Natural killer cell (primary cell): ENCODE data around the gene MT1A. TPM values are rescaled to one million over a fixed set of nuclear protein-coding genes. Genes with fewer than 3 reads are reported as not detected.

ENCODE experiments used
- ATAC-seq, 3 donors: fragments of 150-1000 bp in 2 of 3; fragments of 200-7000 bp in 1 of 3; cut with Tn5 transposase; 1 replicate in 1 of 3; 2 replicates in 2 of 3; pipeline ENCODE4 v1.10.0; 2021; ENCODE audit warnings: mild to moderate bottlenecking in 2 of 3, moderate library complexity in 2 of 3
- DNase-seq, 2 donors: peaks; one replicate each; pipeline versions ENCODE4 v3.0.0 to v3.0.0-alpha.2; 2013 to 2021; ENCODE audit warnings: mixed read lengths in 1 of 2
- H3K27ac ChIP-seq: one replicate; pipeline ENCODE4 v1.5.1; 2013; ENCODE audit warnings: mild to moderate bottlenecking, low read length
- H3K27me3 ChIP-seq: one replicate; pipeline ENCODE4 v1.6.1; 2013; ENCODE audit warnings: low read length; ENCODE audit not compliant: control insufficient read depth, insufficient read depth
- H3K36me3 ChIP-seq: one replicate; pipeline ENCODE4 v1.6.1; 2013; ENCODE audit warnings: low read length; ENCODE audit not compliant: control insufficient read depth, insufficient read depth
- H3K4me1 ChIP-seq: one replicate; pipeline ENCODE4 v1.6.1; 2013; ENCODE audit warnings: low read length; ENCODE audit not compliant: control insufficient read depth, insufficient read depth
- H3K4me3 ChIP-seq: one replicate; pipeline ENCODE4 v1.5.1; 2013; ENCODE audit warnings: low read length
- H3K9me3 ChIP-seq: one replicate; pipeline ENCODE4 v1.6.1; 2013; ENCODE audit warnings: low read length; ENCODE audit not compliant: control insufficient read depth, insufficient read depth
- H3K27ac Mint-ChIP-seq, 2 donors: one replicate each; pipeline ENCODE4 v1.8.0; 2022; ENCODE audit warnings: mild to moderate bottlenecking in 2 of 2, mixed read lengths in 2 of 2, moderate library complexity in 1 of 2
- H3K27me3 Mint-ChIP-seq, 2 donors: one replicate each; pipeline ENCODE4 v1.8.0; 2022; ENCODE audit warnings: low read depth in 2 of 2, mixed read lengths in 2 of 2
- H3K36me3 Mint-ChIP-seq: one replicate; pipeline ENCODE4 v1.8.0; 2022; ENCODE audit warnings: mixed read lengths
- H3K4me1 Mint-ChIP-seq, 2 donors: one replicate each; pipeline ENCODE4 v1.8.0; 2022; ENCODE audit warnings: mixed read lengths in 2 of 2
- H3K4me3 Mint-ChIP-seq: one replicate; pipeline ENCODE4 v1.8.0; 2022; ENCODE audit warnings: mild to moderate bottlenecking, moderate library complexity, mixed read lengths
- H3K9me3 Mint-ChIP-seq, 2 donors: one replicate each; pipeline ENCODE4 v1.8.0; 2022; ENCODE audit warnings: mixed read lengths in 2 of 2
- WGBS: methylation state at CpG from one replicate; pipeline ENCODE4 v1.1.7; 2013; ENCODE audit warnings: missing lambda C conversion rate; ENCODE audit not compliant: insufficient coverage; 5-methylcytosine and 5-hydroxymethylcytosine counted together
- intact Hi-C: fragments of 100-400 bp; cut with micrococcal nuclease; formaldehyde crosslinking; loops from one replicate; pipeline ENCODE4 v1.14.2; 2022
- total RNA-seq, 4 donors: library from RNA; stranded (reverse); fragments of 120-200 nt in 1 of 4; gene quantifications; one replicate each; pipeline versions ENCODE4 v1.2.3 to v1.2.4, GENCODE V29; 2013 to 2022
- TF ChIP-seq, protein P1 (sequence below): fragments of 200-600 bp; IDR thresholded peaks from one replicate; pipeline ENCODE4 v1.8.0; 2022; ENCODE audit warnings: antibody characterized with exemption

The MT1A gene
- total RNA-seq, 3 donors from 2014 or later (not counting 1 experiment from before 2014, with no cell fraction given), result not detected

DNA sequence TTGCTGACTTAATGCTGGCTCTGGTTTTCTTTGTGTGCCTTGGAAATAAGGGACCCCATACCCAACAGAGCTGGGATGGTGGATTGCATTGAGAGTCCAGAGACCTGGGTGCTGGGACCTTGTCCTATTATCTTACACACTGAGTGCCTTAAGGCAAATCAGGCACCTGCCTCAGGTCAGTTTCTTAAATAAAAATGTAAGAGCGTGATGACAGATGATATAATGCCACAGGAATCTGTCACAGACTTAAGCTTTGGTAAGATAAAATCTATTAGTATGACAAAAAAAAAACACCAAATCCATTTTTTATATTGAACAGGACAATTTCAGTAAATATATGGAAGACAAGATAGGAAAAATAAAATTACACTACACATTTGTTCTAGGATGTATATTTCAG lies 1.6 kb downstream of the MT1A start:
- Histone ChIP-seq H3K27me3 (peaks cover 32% of the 10 kb centered on the region), H3K27ac (no peak overlapping the region), H3K9me3 (no peaks in the 10 kb centered on the region), H3K4me1 (peaks cover 33% of the 10 kb centered on the region), H3K4me3 (no peak overlapping the region), H3K36me3 (no peaks in the 10 kb centered on the region)
- H3K4me1 Mint-ChIP-seq, result peaks cover 22 to 23% of the 10 kb centered on the region in 2 donors
- intact Hi-C loops, result no loop called here
- WGBS, result no CpG with 5 or more reads among the region's 1 CpG
- no peak overlapping the region for H3K27ac Mint-ChIP-seq
- ATAC-seq (no peak), DNase-seq (no peak)
- H3K27me3 Mint-ChIP-seq, result peaks cover 58 to 64% of the 10 kb centered on the region in 2 donors
- H3K4me3 Mint-ChIP-seq, result no peak overlapping the region
- TF ChIP-seq, protein P1, sequence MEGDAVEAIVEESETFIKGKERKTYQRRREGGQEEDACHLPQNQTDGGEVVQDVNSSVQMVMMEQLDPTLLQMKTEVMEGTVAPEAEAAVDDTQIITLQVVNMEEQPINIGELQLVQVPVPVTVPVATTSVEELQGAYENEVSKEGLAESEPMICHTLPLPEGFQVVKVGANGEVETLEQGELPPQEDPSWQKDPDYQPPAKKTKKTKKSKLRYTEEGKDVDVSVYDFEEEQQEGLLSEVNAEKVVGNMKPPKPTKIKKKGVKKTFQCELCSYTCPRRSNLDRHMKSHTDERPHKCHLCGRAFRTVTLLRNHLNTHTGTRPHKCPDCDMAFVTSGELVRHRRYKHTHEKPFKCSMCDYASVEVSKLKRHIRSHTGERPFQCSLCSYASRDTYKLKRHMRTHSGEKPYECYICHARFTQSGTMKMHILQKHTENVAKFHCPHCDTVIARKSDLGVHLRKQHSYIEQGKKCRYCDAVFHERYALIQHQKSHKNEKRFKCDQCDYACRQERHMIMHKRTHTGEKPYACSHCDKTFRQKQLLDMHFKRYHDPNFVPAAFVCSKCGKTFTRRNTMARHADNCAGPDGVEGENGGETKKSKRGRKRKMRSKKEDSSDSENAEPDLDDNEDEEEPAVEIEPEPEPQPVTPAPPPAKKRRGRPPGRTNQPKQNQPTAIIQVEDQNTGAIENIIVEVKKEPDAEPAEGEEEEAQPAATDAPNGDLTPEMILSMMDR, result no peak
- H3K9me3 Mint-ChIP-seq, result no peaks in the 10 kb centered on the region
- no peaks in the 10 kb centered on the region for H3K36me3 Mint-ChIP-seq

- ATAC-seq (no peak), DNase-seq (no peak)
- intact Hi-C loops, result no loop called here
- TF ChIP-seq, protein P1, result no peak
- Mint-ChIP-seq H3K27me3 (peaks cover 61 to 68% of the 10 kb centered on the region in 2 donors), H3K4me3 (no peak overlapping the region), H3K36me3 (no peaks in the 10 kb centered on the region), H3K4me1 (peaks cover 21 to 22% of the 10 kb centered on the region in 2 donors), H3K9me3 (no peaks in the 10 kb centered on the region), H3K27ac (no peak overlapping the region)
- 92% methylated on average over 2 of the region's 2 CpGs for WGBS
- Histone ChIP-seq H3K27me3 (peaks cover 28% of the 10 kb centered on the region), H3K4me3 (no peak overlapping the region), H3K27ac (no peak overlapping the region), H3K9me3 (no peaks in the 10 kb centered on the region), H3K36me3 (no peaks in the 10 kb centered on the region), H3K4me1 (peaks cover 26% of the 10 kb centered on the region)
Measured at GRCh38 chr16:56641166-56641565, 2.7 kb downstream of the MT1A start.

DNA sequence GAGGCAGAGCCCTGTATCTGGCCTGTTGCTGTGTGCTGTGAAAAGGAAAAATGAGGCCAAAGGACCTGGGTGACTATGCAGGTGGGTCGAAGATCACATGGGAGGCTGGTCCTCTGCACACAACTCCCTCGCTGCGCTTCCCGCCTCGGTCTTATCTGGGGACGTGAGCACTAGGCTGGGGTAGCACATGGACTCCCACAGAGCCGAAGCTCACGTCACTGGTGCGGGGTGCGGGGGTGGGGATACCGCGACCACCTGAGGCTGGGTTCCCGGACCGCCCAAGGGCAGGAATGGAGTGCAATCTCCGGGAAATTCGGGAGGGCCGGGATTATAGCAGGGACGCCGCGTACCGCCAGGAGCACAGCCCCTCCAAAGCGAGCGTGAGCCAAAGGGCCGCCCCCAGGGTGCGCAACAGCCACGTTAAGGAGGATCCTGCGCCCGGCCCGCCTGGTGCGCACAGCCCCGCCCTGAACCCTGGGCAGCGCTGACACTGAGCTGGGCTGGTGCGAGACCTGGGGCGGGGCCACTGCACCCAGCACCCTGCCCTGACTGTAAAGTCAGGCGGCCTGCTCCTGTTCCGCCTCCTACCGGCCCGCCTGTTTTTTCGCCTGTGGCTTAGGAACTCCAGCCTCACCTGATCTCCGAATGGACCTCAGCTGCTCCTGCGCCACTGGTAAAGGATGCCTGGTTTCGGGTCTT lies 4.8 kb downstream of the MT1A start:
- H3K27ac ChIP-seq, result no peak overlapping the region
- intact Hi-C loops, result no loop called here
- 6% methylated on average over 42 of the region's 42 CpGs for WGBS
- H3K27me3 ChIP-seq, result peaks cover 19% of the 10 kb centered on the region
- H3K36me3 ChIP-seq, result no peaks in the 10 kb centered on the region
- H3K4me1 ChIP-seq, result peaks cover 21% of the 10 kb centered on the region
- TF ChIP-seq, protein P1, result no peak
- Mint-ChIP-seq H3K27me3 (peaks cover 53 to 64% of the 10 kb centered on the region in 2 donors), H3K4me1 (peaks cover 16 to 21% of the 10 kb centered on the region in 2 donors), H3K4me3 (peak overlapping the region; percentile 74), H3K9me3 (no peaks in the 10 kb centered on the region), H3K36me3 (no peaks in the 10 kb centered on the region), H3K27ac (no peak overlapping the region)
- peak; percentile 51 to 89 for DNase-seq
- ATAC-seq, result peak; percentile 96 to 100 (median 100)
- H3K4me3 ChIP-seq, result peak overlapping the region; percentile 19
- H3K9me3 ChIP-seq, result no peaks in the 10 kb centered on the region

- Mint-ChIP-seq H3K27me3 (peaks cover 53 to 66% of the 10 kb centered on the region in 2 donors), H3K9me3 (no peaks in the 10 kb centered on the region), H3K4me3 (peak overlapping the region; percentile 74), H3K4me1 (peaks cover 16 to 21% of the 10 kb centered on the region in 2 donors), H3K36me3 (no peaks in the 10 kb centered on the region), H3K27ac (no peak overlapping the region)
- TF ChIP-seq, protein P1, result no peak
- peaks cover 15% of the 10 kb centered on the region for H3K27me3 ChIP-seq
- no peaks in the 10 kb centered on the region for H3K9me3 ChIP-seq
- no peak overlapping the region for H3K4me3 ChIP-seq
- intact Hi-C loops, result no loop called here
- DNase-seq (no peak), ATAC-seq (no peak)
- no peaks in the 10 kb centered on the region for H3K36me3 ChIP-seq
- peaks cover 18% of the 10 kb centered on the region for H3K4me1 ChIP-seq
- no peak overlapping the region for H3K27ac ChIP-seq
- WGBS, result 44% methylated on average over 5 of the region's 5 CpGs
Measured at GRCh38 chr16:56643833-56644232, 5.4 kb downstream of the MT1A start.
